Measurements from ENCODE around the gene ELK4. TPM values are rescaled to one million over a fixed set of nuclear protein-coding genes. Genes with fewer than 3 reads are reported as not detected.

The ELK4 gene
- total RNA-seq, 1 experiment from 2014 or later: 39.0 TPM

GRCh38 chr1:205612556-205612955 lies 19.3 kb downstream of the ELK4 start:
- Mint-ChIP-seq H3K36me3 (peaks cover 54% of the 10 kb centered on the region), H3K9me3 (no peaks in the 10 kb centered on the region)
- POLR2A ChIA-PET: no interaction called here

GRCh38 chr1:205612104-205612503 lies 19.7 kb downstream of the ELK4 start:
- no peak overlapping the region for H3K27ac Mint-ChIP-seq
- DNase-seq (ENCODE audit: low spot score) (no peak), ATAC-seq (no peak)
- no peaks in the 10 kb centered on the region for H3K4me1 Mint-ChIP-seq
- ChIA-PET POLR2A (no interaction called here), CTCF (interaction anchor here (0.7 to 1.2 kb wide), 3 partner anchors 20 to 115 kb away, joined by 3 to 4 read pairs (median 3); no protein-coding TSS in a partner anchor)
- H3K4me3 Mint-ChIP-seq: no peak overlapping the region
- no peaks in the 10 kb centered on the region for H3K9me3 Mint-ChIP-seq
- no peaks in the 10 kb centered on the region for H3K27me3 Mint-ChIP-seq (ENCODE audit: low read depth)
- peaks cover 57% of the 10 kb centered on the region for H3K36me3 Mint-ChIP-seq
- TF ChIP-seq ETV6 (CRISPR knock-in tag; IDR thresholded peaks at IDR 0.05): no peak
- no peak for TF ChIP-seq NR2C2 (CRISPR knock-in tag; IDR thresholded peaks at IDR 0.05)
- TF ChIP-seq CBFB (CRISPR knock-in tag; IDR thresholded peaks at IDR 0.05; ENCODE audit: low read depth): no peak
- TF ChIP-seq GTF2I (CRISPR knock-in tag; conservative IDR thresholded peaks at IDR 0.05): no peak
- TF ChIP-seq TEAD1 (CRISPR knock-in tag; IDR thresholded peaks at IDR 0.05): no peak
- no peak for TF ChIP-seq ZNF425 (CRISPR knock-in tag; conservative IDR thresholded peaks at IDR 0.05)
- no peak for TF ChIP-seq SMAD3 (CRISPR knock-in tag; IDR thresholded peaks at IDR 0.05; ENCODE audit: borderline replicate concordance)

More at GRCh38 chr1:205612556-205612955, 19.3 kb downstream of the ELK4 start:
- Mint-ChIP-seq H3K4me3 (no peak overlapping the region), H3K4me1 (no peaks in the 10 kb centered on the region), H3K27me3 (ENCODE audit: low read depth) (no peaks in the 10 kb centered on the region), H3K27ac (no peak overlapping the region)
- DNase-seq (ENCODE audit: low spot score): no peak
- ATAC-seq: no peak
- CTCF ChIA-PET: interaction anchor here (0.7 to 1.9 kb wide), 5 partner anchors 20 to 114 kb away, joined by 3 to 12 read pairs (median 3); no protein-coding TSS in a partner anchor
- TF ChIP-seq ZNF396 (CRISPR knock-in tag; IDR thresholded peaks at IDR 0.05; ENCODE audit: borderline replicate concordance) (no peak), ETV6 (CRISPR knock-in tag; IDR thresholded peaks at IDR 0.05) (no peak), NR1H2 (CRISPR knock-in tag; IDR thresholded peaks at IDR 0.05) (no peak), NFYB (CRISPR knock-in tag; conservative IDR thresholded peaks at IDR 0.05; ENCODE audit: low read depth) (no peak)

- no peak for ATAC-seq
- CTCF ChIA-PET: no interaction called here
- Mint-ChIP-seq H3K9me3 (no peaks in the 10 kb centered on the region), H3K27ac (peak overlapping the region; percentile 62), H3K27me3 (ENCODE audit: low read depth) (no peaks in the 10 kb centered on the region), H3K36me3 (peaks cover 50% of the 10 kb centered on the region), H3K4me3 (no peak overlapping the region), H3K4me1 (no peaks in the 10 kb centered on the region)
- no peak for DNase-seq (ENCODE audit: low spot score)
- POLR2A ChIA-PET: no interaction called here
- TF ChIP-seq ZNF263 (CRISPR knock-in tag; IDR thresholded peaks at IDR 0.05; ENCODE audit: low read depth) (no peak), ZNF317 (CRISPR knock-in tag; IDR thresholded peaks at IDR 0.05; ENCODE audit: borderline replicate concordance, low read depth) (no peak), PRRX2 (CRISPR knock-in tag; IDR thresholded peaks at IDR 0.05) (no peak), MYBL2 (CRISPR knock-in tag; IDR thresholded peaks at IDR 0.05) (no peak), TEAD4 (CRISPR knock-in tag; IDR thresholded peaks at IDR 0.05) (no peak), NFATC4 (CRISPR knock-in tag; IDR thresholded peaks at IDR 0.05) (no peak), IRF2 (CRISPR knock-in tag; IDR thresholded peaks at IDR 0.05; ENCODE audit: borderline replicate concordance, low read depth) (no peak), TEAD1 (CRISPR knock-in tag; IDR thresholded peaks at IDR 0.05) (no peak), HMGA2 (CRISPR knock-in tag; IDR thresholded peaks at IDR 0.05) (no peak), FOXP4 (CRISPR knock-in tag; IDR thresholded peaks at IDR 0.05) (no peak), CDX4 (CRISPR knock-in tag; IDR thresholded peaks at IDR 0.05; ENCODE audit: borderline replicate concordance) (no peak), ZNF138 (CRISPR knock-in tag; conservative IDR thresholded peaks at IDR 0.05) (no peak), ZNF219 (CRISPR knock-in tag; IDR thresholded peaks at IDR 0.05; ENCODE audit: borderline replicate concordance) (no peak), ZNF416 (CRISPR knock-in tag; IDR thresholded peaks at IDR 0.05) (no peak), FOXP1 (CRISPR knock-in tag; IDR thresholded peaks at IDR 0.05; ENCODE audit: borderline replicate concordance) (no peak), ZNF423 (CRISPR knock-in tag; IDR thresholded peaks at IDR 0.05) (no peak), ATF2 (CRISPR knock-in tag; IDR thresholded peaks at IDR 0.05; ENCODE audit: borderline replicate concordance, low read depth) (no peak)
Measured at GRCh38 chr1:205610901-205611466, 20.8 kb downstream of the ELK4 start.

Measured in WTC11 (cell line).